IPS DF 19.7 (cell line): ENCODE measurements around the gene CTU1.

ENCODE experiments used
- DNase-seq: peaks from one replicate; pipeline ENCODE4 v3.0.0-alpha.2; 2013; ENCODE audit warnings: low read depth, low spot score

CTU1 gene

DNA sequence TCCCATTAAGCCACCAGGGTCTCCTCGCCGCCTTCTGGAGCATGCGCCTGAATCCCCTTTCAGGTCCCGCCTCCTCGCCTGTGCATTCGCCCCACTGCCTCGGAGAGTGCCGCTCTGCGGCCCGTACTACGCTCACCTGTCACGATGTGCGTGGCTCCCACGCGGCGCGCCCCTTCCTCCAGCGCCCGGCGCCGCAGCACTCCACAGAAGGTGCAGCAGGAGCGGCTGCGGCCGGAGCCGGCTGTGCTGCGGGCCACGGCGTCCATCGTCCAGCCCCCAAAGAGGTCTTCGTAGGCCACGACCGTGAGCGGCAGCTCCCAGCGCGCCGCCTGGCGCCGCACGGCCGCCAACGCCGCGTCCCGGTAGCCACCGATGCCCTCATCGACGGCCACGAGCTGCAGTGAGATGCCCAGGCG, 4.3 kb downstream of the CTU1 start:
- no peak for DNase-seq

DNA sequence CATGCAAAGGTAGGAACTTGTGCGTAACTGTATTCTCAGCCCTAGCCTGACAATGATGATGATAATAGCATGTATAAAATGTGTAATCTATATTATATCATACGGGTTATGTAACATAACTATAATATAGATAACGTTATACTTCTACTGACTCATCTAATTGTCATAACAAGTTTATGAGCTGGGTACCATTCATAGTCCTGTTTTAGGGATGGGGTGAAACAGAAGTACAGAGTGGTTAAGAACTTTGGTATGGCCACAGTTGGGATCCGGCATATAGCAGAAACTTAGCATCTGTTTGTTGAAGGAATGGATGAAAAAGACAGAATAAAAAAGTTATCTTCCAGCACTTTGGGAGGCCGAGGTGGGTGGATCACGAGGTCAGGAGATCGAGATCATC, 5.2 kb downstream of the CTU1 start:
- no peak for DNase-seq

DNA sequence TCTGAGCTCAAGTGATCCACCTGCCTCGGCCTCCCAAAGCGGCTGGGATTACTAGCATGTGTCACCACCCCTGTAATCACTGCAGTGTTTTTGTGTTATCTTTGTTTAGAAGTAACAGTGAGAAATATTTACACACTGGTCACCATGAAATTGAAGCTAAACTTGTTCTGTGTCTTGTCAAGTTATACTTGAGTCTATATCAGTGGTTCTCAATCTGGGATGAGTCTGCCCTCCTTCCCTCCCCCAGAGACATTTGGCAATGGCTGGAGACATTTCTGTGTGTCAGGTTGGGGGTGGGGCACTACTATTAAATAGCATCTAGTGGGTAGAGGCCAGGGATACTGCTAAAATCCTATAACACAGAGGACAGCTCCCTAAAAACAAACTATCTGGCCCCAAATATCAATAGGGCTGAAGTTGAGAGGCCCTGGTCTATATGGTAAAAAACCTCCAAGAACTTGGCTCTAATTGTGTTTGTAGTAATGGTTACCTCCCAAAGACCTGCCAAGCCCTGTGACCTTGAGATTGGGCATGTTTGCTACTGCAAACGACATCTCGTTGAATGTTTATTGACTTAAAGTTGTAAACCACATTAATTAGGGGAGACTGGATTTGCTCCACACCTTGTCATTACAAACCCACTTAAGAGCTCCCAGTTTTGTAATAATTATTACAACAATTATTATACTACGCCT, 6.9 kb downstream of the CTU1 start:
- no peak for DNase-seq

- no peak for DNase-seq
Measured at GRCh38 chr19:51100601-51101000, 7.6 kb downstream of the CTU1 start.

DNA sequence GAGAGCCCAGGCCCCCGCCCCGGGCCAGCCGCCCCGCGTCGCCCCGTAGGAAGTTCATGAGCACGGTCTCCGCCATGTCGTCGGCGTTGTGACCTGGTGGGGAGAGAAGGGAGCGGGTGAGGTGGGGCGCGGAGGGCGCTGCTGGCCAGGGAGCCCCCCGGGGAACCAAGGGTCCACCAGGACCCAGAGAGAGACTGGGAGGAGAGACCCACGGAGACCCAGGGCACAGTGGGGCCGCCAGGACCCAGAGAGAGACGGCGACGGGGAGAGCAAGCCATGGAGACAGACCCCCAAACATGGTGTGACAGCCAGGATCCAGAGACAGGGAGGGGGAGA, 9.2 kb downstream of the CTU1 start:
- DNase-seq: no peak

DNA sequence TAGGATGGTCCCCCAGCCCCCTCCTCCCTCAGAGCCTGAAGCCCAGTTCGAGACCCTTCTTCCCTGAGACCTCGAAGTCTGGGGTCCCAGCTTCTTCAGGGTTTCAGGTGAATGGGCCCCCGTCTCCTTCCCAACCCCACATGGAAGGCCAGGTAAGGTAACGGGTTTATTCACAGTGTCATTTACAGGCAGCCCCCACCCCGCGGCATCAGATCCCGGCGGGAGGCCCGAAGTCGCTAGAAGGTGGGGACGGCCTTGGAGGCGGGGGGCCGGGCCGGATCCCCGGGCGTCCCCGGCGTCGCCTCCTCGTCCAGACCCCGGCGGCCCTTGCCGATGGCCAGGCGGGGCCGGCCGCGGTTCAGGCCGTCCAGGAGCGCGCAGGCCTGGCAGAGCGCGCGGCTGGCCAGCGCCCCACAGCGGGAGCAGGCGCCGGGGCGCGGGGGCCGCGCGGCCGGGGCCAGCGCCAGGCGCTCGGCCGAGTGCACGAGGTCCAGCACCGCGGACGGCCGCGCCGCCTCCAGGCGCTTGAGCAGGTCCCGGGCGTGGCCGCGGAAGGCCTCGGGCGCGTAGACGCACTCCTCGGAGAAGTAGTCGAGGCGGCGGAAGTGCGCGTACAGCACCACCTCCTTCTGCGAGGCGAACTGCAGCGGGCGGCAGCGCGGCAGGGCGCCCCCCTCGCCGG, 9.7 kb downstream of the CTU1 start:
- DNase-seq: no peak

DNA sequence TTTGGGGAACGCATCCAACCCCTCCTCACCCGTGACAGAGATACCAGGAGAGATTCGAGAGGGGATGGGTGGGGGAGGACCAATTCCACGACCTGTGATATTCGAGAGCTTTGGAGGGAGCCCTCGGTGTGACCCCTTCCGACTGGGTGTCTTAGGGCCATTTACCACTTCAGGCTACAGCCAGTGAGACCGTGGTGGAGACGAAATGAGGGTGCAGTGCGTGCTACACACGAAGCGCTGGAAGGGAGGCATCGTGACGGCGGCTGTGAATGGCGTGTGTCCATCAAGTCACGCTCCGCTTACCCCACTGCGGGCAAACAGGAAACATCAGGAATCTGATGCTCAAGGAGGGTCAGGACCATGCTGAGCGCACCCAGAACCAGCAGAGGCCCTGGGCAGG, 10.4 kb downstream of the CTU1 start:
- DNase-seq: no peak

DNA sequence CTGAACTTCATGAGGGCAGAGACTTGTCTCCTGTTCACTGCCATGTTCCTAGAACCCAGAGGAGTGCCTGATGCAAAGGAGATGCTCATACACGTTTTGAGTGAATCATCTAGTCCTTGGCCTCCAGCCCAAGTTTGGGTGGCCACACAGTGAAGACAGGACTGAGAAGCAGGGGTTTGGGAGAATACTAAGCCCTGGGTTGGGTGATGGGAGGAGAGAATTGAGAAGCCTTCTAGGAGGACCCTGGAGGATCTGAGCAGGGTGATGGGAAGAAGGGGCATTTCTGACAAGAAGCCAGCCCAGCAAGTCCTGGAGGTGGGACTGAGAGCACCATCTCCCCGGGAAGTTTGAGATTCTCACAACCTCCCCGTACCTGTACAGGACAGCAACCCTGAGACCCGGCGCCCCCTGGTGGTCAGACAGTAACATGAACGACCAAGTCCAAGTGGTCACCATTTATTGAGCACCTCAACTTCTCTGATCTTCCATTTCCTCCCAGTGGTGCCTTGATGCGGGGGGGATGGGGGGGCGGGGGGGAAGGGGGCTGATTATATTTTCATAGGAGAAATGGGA, 11.0 kb downstream of the CTU1 start:
- no peak for DNase-seq

- DNase-seq: no peak
Measured at GRCh38 chr19:51096473-51097165, 11.6 kb downstream of the CTU1 start.

DNA sequence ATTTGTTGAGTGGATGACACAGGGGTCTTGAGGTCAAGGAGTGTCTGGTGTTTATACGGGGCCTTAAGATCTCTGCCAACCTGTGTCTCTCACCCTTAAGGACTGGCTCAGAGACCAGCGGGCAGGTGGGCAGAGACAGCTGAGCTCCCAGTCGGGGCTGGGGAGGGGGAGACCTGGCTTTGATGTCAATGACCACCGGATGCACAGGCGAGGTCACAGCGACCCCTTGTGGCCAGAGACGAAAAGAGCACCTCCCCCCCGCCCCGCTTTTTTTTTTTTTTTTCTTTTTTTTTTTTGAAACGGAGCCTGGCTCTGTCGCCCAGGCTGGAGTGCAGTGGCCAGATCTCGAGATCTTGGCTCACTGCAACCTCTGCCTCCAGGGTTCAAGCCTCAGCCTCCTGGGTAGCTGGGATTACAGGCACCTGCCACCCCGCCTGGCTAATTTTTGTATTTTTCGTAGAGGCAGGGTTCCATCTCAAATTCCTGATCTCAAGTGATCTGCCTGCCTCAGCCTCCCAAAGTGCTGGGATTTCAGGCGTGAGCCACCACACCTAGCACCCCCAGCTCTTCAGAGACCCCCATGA, 13.4 kb downstream of the CTU1 start:
- DNase-seq: no peak

- DNase-seq: no peak
Measured at GRCh38 chr19:51093510-51094345, 14.5 kb downstream of the CTU1 start.

DNA sequence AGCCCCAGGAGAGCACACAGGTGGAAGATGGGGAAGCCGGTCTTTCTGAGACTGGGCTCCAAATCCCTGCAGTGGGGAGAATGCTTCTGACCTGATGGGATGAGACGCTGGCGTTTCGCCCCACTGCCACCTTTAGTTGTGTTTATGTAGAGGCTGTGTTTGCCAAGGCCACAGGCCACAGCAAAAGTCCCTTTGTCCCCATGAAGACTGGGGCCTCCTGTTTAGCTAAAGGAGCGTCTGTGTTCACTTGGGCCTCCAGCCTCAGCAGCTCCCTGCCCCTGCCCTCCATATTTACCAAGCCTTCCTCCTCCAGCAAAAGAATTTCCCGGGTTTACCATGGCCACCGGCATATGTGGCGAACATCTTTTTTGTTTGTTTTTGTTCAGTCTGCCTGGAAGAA, 15.1 kb downstream of the CTU1 start:
- DNase-seq: no peak

GRCh38 chr19:51091895-51092873, 16.0 kb downstream of the CTU1 start:
- no peak for DNase-seq

DNA sequence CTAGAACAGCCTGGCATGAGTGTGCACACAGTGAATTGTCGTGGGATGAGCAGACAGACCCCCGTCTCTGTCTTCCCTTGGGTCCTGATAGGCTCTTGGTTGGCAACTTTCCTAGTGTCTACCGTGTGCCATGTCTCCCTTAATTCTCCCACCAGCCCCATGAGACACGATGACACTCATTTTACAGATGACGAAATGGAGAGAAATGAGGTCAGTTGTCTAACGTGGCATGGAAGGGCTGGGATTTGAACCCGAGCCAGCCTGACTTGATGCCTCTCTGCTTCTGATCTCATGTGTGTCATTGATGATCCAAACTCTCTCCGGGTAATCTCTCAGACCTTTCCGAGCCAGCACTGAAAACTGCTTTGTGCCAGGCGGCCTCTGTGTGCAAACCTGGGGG, 17.1 kb downstream of the CTU1 start:
- no peak for DNase-seq

- no peak for DNase-seq
Measured at GRCh38 chr19:51090471-51090870, 17.7 kb downstream of the CTU1 start.

DNA sequence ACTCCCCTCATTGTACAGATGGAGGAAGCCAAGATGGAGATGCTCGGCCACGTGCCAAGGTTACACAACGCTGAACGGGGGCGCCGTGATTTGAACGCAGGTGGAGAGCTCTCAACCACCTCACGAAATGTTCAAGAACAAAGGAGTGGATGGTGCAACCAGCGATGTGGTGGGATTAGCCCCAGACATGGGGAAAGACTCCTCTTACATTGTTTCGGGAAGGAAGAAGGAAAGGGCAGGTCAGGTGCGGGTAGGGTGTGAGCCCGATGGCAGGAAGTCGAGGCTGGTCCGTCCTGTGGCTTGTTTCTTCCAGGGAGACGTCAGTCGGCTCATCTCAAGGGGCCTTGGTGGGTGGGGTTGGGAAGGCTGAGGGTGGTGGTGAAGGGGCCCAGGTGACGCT, 18.4 kb downstream of the CTU1 start:
- DNase-seq: no peak

- DNase-seq: no peak
Measured at GRCh38 chr19:51086153-51086850, 21.9 kb downstream of the CTU1 start.

- no peak for DNase-seq
Measured at GRCh38 chr19:51084505-51084904, 23.7 kb downstream of the CTU1 start.

DNA sequence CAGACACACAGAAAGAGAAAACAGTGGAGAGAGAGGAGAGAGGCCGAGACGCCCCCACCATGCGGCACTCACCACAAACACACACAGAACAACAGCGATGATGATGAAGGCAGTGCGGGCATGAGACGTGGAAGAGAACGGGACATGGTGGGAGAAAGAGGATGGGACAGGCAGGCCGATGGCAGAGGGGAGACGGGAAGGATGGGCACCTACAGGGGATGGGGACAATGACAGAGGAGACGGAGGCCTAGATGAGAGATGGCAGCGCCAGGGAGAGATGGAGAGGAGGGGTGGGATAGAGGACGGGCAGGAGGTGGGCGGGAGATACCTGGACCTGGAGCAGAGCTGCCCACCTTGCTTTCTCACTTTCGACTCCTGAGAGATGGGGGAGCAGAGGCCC, 24.4 kb downstream of the CTU1 start:
- DNase-seq: no peak

GRCh38 chr19:51083181-51083580, 25.0 kb downstream of the CTU1 start:
- no peak for DNase-seq
